GM19438 (cell line): ENCODE measurements around the gene ERC2.
"Not testable (repeated sequence)": the region's sequence is repeated elsewhere in the genome, so short reads cannot be mapped to it uniquely, and the experiment has no call there.

ENCODE experiments used
- ATAC-seq: cut with Tn5 transposase; IDR thresholded peaks from one replicate; pipeline ENCODE4 v1.9.1; 2021; ENCODE audit warnings: low read depth; ENCODE audit not compliant: unreplicated experiment

Gene ERC2

DNA sequence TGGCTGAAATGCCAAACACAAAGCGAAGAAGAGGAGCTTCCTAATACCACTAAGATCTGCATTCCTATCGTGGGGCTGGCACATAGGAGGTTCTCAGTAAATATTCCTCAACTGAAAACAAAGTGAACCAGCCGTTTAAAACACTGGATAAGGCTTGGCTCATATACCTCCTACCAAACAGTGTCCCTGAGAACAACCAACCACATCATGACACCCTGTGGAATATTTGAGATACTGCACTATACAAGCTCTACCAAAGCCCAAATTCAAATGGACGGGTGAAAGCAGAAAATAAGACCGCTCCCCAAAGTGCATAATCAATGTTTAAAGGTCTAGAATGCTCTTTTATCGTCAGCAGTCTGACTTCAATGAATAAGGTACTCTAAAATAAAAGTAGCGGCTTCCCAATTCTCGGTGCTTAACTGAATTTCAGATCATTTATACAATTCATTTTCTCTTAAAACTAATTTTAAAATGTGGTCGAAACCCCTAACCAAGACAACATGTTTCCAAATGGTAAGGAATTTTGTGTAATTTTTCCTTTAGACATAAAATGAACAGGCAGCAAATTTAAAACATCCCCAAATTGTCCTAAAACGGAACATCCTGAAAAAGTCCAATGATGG lies 425.8 kb downstream of the ERC2 start:
- no peak for ATAC-seq

- ATAC-seq = no peak
Observed at GRCh38 chr3:56025326-56025725, 442.9 kb downstream of the ERC2 start.

- ATAC-seq = no peak
Observed at GRCh38 chr3:56023546-56023945, 444.7 kb downstream of the ERC2 start.

GRCh38 chr3:56022619-56023018 lies 445.6 kb downstream of the ERC2 start:
- ATAC-seq = no peak

- ATAC-seq = no peak
Observed at GRCh38 chr3:56019490-56020146, 448.6 kb downstream of the ERC2 start.

DNA sequence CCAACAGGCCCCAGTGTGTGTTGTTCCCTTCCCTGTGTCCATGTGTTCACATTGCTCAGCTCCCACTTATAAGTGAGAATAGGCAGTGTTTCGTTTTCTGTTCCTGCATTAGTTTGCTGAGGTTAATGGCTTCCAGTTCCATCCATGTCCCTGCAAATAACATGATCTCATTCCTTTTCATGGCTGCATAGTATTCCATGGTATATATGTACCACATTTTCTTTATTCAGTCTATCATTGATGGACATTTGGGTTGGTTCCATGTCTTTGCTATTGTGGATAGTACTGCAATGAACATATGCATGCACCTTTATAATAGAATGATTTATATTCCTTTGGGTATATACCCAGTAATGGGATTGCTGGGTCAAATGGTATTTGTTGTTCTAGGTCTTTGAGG lies 452.9 kb downstream of the ERC2 start:
- ATAC-seq = not testable (repeated sequence)

DNA sequence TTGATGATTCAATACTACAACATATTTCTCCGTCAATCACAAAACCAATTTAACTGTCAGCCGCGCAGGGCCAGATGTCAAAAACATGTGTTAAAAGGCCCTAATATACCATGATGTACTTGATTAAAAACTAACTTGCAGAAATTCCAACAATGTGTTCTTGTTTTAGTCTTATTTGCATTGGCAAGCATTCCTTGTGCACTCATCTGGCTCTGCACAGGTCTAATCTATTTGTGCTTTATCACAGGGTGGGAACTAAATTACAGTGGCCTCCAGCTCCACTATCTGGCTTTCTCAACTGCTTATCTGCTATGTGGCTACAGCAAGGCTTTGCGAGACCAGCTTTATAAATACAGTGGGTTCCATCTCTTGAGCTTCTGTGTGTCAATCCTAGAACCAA lies 455.5 kb downstream of the ERC2 start:
- ATAC-seq = no peak

DNA sequence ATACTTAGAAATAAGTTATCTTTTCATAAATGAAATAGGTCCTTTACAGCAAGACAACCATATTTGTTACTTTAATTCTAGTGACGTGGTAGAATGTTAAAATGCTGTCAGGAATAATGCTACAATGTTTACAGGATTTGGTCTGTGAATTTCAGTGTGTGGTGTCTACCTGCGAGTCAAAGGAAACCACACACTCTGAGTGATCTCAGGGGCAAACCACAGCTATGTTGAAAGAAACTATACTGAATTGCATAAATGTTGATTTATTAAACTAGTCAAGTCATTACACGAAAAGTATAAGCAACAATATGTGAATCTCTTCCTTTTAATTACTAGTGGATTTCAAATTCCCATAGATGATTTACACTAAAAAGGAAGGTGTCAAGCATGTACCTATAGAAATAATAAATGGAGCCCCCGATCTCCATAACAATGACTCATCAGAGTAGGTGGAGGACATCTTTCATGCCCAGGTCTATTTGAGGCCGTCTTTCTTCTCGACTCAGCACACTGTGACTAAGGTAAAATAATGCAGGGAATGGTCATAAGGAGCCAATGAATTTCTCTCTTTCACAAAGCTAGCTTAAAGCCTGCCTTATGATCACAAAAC lies 463.0 kb downstream of the ERC2 start:
- no peak for ATAC-seq

DNA sequence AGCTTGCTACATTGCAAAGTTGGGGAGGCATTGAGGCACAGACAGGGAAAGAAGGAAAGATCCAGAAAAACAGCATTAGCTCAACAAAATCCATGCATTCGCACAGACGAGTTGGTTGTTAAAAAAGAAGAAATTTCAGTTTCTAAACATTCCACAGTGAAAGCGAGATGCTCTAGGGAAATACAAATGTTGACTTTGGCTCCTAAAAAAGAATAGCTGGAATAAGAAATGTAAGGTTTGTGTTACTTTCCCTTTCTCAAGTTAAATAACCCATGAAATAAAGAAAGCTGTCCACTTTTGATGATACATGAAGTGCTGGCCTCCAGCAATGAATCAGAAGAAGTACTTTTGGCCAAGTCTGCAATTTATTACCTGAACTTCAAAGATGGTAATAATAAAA lies 465.1 kb downstream of the ERC2 start:
- ATAC-seq = no peak

DNA sequence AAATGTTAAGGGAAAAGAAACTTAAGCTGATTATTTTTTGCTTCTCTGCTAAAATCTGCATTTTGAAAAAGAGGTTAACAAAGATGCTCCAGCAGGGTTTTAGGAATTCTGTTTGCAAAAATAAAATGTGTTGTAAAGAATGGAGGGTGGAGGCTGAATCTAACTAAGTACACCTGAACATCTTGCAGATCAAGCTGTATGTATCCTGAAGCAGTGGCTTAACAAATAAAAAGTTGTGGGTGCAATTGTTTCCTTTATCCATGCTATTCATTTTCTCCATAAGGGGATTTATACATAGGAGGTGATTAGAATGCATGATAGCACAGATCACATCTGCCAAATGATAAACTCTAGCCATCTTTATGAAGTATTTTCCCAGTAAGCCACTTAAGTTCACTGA lies 466.3 kb downstream of the ERC2 start:
- no peak for ATAC-seq

- ATAC-seq = no peak
Observed at GRCh38 chr3:56001537-56001936, 466.7 kb downstream of the ERC2 start.

GRCh38 chr3:55989366-55989765 lies 478.9 kb downstream of the ERC2 start:
- ATAC-seq = no peak

DNA sequence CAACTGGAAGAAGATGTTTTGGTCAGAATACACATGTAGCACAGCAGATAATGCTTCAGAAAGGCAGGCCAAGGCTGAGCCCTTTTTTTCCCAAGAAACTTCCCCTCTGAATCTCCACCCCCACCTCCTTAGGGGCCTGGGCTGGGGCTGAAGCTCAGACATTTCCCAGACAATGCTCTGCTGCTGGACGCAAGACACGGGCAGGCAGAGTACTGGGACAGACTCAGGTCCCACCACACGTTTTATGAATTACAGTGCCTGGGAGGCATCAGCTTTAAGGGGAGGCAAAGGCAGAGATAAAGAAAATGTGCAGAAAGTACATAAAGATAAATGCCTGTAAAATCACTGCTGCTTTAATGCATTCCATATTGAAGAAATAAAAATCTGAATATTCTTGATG lies 479.4 kb downstream of the ERC2 start:
- no peak for ATAC-seq

GRCh38 chr3:55984626-55985025 lies 483.6 kb downstream of the ERC2 start:
- ATAC-seq = no peak

DNA sequence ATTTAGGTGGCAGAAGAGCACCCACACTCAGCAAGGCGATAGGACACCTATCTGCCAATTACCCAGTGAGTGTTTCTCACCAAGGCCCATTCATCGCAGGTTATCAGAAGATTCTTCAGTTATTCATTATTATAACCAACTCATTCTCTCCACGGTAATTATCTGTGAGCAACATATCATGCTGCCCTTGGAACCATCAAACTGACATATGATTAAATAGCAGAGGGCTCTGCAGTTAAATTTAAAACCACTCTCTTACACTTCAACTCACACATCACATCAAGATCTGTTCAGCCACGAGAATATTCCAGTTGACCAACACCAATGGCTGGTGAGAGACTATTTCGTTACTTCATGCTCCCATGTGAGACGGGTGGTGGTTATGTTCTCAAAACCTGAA lies 489.3 kb downstream of the ERC2 start:
- no peak for ATAC-seq

- no peak for ATAC-seq
Observed at GRCh38 chr3:55974421-55975165, 493.7 kb downstream of the ERC2 start.

- no peak for ATAC-seq
Observed at GRCh38 chr3:55969634-55970033, 498.6 kb downstream of the ERC2 start.

GRCh38 chr3:55968331-55968730 lies 499.9 kb downstream of the ERC2 start:
- ATAC-seq = no peak

- no peak for ATAC-seq
Observed at GRCh38 chr3:55966566-55966965, 501.7 kb downstream of the ERC2 start.

- ATAC-seq = no peak
Observed at GRCh38 chr3:55965776-55966175, 502.5 kb downstream of the ERC2 start.

DNA sequence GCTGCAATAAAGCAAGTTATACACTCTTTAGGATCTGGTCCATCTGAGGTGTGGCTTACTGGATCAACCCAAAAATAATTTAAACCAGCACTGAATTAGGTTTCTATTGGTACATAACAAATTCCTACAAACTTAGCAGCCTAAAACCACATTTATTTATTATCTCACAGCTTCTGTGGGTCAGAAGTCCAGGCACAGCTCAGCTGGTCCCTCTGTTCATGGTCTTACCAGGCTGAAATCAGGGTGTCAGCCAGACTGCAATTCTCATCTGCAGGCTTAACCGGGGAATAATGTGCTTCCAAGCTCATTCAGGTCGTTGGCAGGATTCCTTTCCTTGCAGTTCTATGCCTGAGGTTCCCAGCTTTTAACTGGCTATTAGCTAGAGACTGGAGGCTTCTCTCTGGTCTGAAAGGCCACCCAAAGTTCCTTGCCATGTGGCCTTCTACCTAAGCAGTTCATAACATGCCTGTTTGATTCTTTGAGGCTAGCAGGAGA lies 503.7 kb downstream of the ERC2 start:
- ATAC-seq = no peak
